ENCODE measurements around the gene PDZD2. TPM values are rescaled to one million over a fixed set of nuclear protein-coding genes. Genes with fewer than 3 reads are reported as not detected.

PDZD2 gene
- total and polyA plus RNA-seq, 2 experiments from 2014 or later, result 8.3 to 16.9 TPM

GRCh38 chr5:31757806-31758205 lies 118.9 kb downstream of the PDZD2 start (continued):
- no peak for TF ChIP-seq ZNF462 (CRISPR knock-in tag; IDR thresholded peaks at IDR 0.05)
- TF ChIP-seq EZH2phosphoT487 (IDR thresholded peaks at IDR 0.05; ENCODE audit: unreplicated experiment), result no peak
- TF ChIP-seq STAT1 (IDR thresholded peaks at IDR 0.05; ENCODE audit: unreplicated experiment), result no peak
- no peak for TF ChIP-seq REST (IDR thresholded peaks at IDR 0.05; ENCODE audit: unreplicated experiment)
- no peak for TF ChIP-seq NANOG (IDR thresholded peaks at IDR 0.05; ENCODE audit: borderline replicate concordance)
- TF ChIP-seq ZNF331 (CRISPR knock-in tag; IDR thresholded peaks at IDR 0.05; ENCODE audit: low read depth), result no peak
- TF ChIP-seq POLR2AphosphoS5 (IDR thresholded peaks at IDR 0.05; ENCODE audit: low read depth), result no peak
- TF ChIP-seq EZH2 (IDR thresholded peaks at IDR 0.05; ENCODE audit: low read depth, unreplicated experiment), result no peak
- TF ChIP-seq, protein P1, sequence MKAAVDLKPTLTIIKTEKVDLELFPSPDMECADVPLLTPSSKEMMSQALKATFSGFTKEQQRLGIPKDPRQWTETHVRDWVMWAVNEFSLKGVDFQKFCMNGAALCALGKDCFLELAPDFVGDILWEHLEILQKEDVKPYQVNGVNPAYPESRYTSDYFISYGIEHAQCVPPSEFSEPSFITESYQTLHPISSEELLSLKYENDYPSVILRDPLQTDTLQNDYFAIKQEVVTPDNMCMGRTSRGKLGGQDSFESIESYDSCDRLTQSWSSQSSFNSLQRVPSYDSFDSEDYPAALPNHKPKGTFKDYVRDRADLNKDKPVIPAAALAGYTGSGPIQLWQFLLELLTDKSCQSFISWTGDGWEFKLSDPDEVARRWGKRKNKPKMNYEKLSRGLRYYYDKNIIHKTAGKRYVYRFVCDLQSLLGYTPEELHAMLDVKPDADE (IDR thresholded peaks at IDR 0.05), result no peak

Data from GM23338 (cell line).